ENCODE results near the gene MSI2.

MSI2 gene

GRCh38 chr17:57445772-57446472 is 189.6 kb downstream of the MSI2 start:
- DNase-seq, result no peak

- DNase-seq, result no peak
These were observed 191.2 kb downstream of the MSI2 start for GRCh38 chr17:57447357-57447989.

GRCh38 chr17:57447990-57448758 is 191.9 kb downstream of the MSI2 start:
- no peak for DNase-seq

GRCh38 chr17:57448759-57449283 is 192.5 kb downstream of the MSI2 start:
- no peak for DNase-seq

GRCh38 chr17:57451191-57451590 is 194.9 kb downstream of the MSI2 start:
- no peak for DNase-seq

- no peak for DNase-seq
These were observed 195.3 kb downstream of the MSI2 start for GRCh38 chr17:57451643-57452042.

GRCh38 chr17:57453841-57454425 is 197.6 kb downstream of the MSI2 start:
- no peak for DNase-seq

GRCh38 chr17:57454729-57455062 is 198.4 kb downstream of the MSI2 start:
- DNase-seq, result no peak

GRCh38 chr17:57455063-57455914 is 199.0 kb downstream of the MSI2 start:
- peak; percentile 57 for DNase-seq

- DNase-seq, result no peak
These were observed 200.3 kb downstream of the MSI2 start for GRCh38 chr17:57456622-57457021.

GRCh38 chr17:57457188-57457587 is 200.9 kb downstream of the MSI2 start:
- DNase-seq, result no peak

GRCh38 chr17:57458718-57459285 is 202.5 kb downstream of the MSI2 start:
- no peak for DNase-seq

- DNase-seq, result peak; percentile 64
These were observed 203.1 kb downstream of the MSI2 start for GRCh38 chr17:57459286-57459915.

GRCh38 chr17:57461082-57461481 is 204.8 kb downstream of the MSI2 start:
- DNase-seq, result peak; percentile 44

GRCh38 chr17:57462007-57462579 is 205.8 kb downstream of the MSI2 start:
- DNase-seq, result no peak

- peak; percentile 93 for DNase-seq
These were observed 207.0 kb downstream of the MSI2 start for GRCh38 chr17:57463103-57463885.

- DNase-seq, result peak; percentile 34
These were observed 208.0 kb downstream of the MSI2 start for GRCh38 chr17:57464191-57464864.

GRCh38 chr17:57465610-57466009 is 209.3 kb downstream of the MSI2 start:
- DNase-seq, result no peak

GRCh38 chr17:57466017-57466471 is 209.7 kb downstream of the MSI2 start:
- peak; percentile 61 for DNase-seq

GRCh38 chr17:57466521-57466920 is 210.2 kb downstream of the MSI2 start:
- no peak for DNase-seq

Measured in inflammatory macrophage treated with lipopolysaccharide for 4 hours (primary cell).